ENCODE results near the gene IL36G. TPM values are rescaled to one million over a fixed set of nuclear protein-coding genes. Genes with fewer than 3 reads are reported as not detected.

Gene IL36G
- total RNA-seq, 5 donors from 2014 or later (not counting 1 experiment from before 2014, with no cell fraction given), result not detected

DNA sequence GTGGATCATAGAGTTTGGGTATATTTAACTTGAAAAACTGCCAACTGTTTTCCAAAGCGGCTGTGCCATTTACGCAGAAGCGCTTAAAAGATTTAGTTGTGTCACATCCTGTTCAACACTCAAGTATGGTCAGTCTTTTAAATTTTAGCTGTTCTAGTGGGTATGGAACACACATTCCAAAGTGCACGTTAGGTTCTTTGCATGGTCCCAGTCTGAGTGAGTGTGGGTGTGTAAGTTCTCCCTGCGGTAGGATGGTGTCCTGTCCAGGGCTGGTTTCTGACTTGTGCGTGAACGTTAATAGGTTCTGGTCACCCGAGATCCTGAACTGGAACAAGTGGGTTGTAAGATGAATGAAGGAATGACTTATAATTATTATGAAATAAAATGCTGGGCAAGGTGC is 28.4 kb upstream of the IL36G start:
- Mint-ChIP-seq H3K36me3 (no peaks in the 10 kb centered on the region), H3K27me3 (peaks cover 0 to 26% of the 10 kb centered on the region in 2 donors), H3K4me3 (no peak overlapping the region), H3K27ac (no peak overlapping the region), H3K9me3 (peaks cover 0 to 3% (median 0%) of the 10 kb centered on the region in 3 donors), H3K4me1 (no peaks in the 10 kb centered on the region)
- H3K27me3 ChIP-seq (replicated peaks in 1 of 2; ENCODE audit: control insufficient read depth in 2 of 2, extremely low read depth in 1 of 2, insufficient read depth in 2 of 2, low read length in 1 of 2), result peaks cover 0 to 6% of the 10 kb centered on the region in 2 experiments
- WGBS (ENCODE audit: insufficient coverage), result 93% methylated on average over 5 of the region's 8 CpGs
- H3K4me3 ChIP-seq (ENCODE audit: control insufficient read depth in 1 of 2, extremely low read depth in 1 of 2, low read length in 1 of 2), result no peak overlapping the region
- no peak for DNase-seq
- POLR2A ChIA-PET, result no interaction called here
- no peaks in the 10 kb centered on the region for H3K9me3 ChIP-seq
- no peak overlapping the region for H3K27ac ChIP-seq (ENCODE audit: low read length)
- ATAC-seq (replicated peaks in 1 of 4), result no peak
- no peaks in the 10 kb centered on the region for H3K4me1 ChIP-seq (ENCODE audit: control insufficient read depth in 1 of 2, extremely low read depth in 1 of 2, insufficient read depth in 2 of 2, low read length in 2 of 2)
- no peaks in the 10 kb centered on the region for H3K36me3 ChIP-seq (ENCODE audit: control insufficient read depth in 2 of 2, extremely low read depth in 1 of 2, insufficient read depth in 1 of 2, low read length in 1 of 2)
- CTCF ChIA-PET, result interaction anchor here in 1 of 2 donors (1.0 kb wide), 1 partner anchor 201 kb away, joined by 3 read pairs; no protein-coding TSS in a partner anchor

DNA sequence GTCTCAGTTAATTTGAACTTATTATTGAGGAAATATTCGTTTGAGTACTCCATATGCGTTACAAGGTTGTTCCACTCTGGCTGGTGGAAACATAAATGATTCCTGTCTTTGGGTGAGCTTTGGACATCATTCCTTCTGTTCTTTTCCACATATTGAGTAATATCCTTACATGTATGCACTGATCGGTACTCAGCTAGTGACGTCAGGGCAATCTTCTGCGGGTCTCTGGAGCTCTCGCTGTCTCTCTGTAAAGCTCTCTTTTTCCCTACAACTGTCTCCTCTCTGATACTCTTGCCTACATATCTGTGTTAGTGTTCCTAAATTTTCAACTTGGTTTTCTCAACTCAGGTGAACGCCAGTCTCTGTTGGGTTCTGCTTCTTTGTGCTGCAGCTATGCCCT is 23.4 kb upstream of the IL36G start:
- Mint-ChIP-seq H3K9me3 (peaks cover 0 to 3% (median 0%) of the 10 kb centered on the region in 3 donors), H3K4me1 (no peaks in the 10 kb centered on the region), H3K27ac (no peak overlapping the region), H3K36me3 (no peaks in the 10 kb centered on the region), H3K4me3 (no peak overlapping the region), H3K27me3 (peaks cover 0 to 24% of the 10 kb centered on the region in 2 donors)
- Histone ChIP-seq H3K27me3 (replicated peaks in 1 of 2; ENCODE audit: control insufficient read depth in 2 of 2, extremely low read depth in 1 of 2, insufficient read depth in 2 of 2, low read length in 1 of 2) (peaks cover 0 to 17% of the 10 kb centered on the region in 2 experiments), H3K36me3 (ENCODE audit: control insufficient read depth in 2 of 2, extremely low read depth in 1 of 2, insufficient read depth in 1 of 2, low read length in 1 of 2) (no peaks in the 10 kb centered on the region), H3K4me3 (ENCODE audit: control insufficient read depth in 1 of 2, extremely low read depth in 1 of 2, low read length in 1 of 2) (no peak overlapping the region), H3K4me1 (ENCODE audit: control insufficient read depth in 1 of 2, extremely low read depth in 1 of 2, insufficient read depth in 2 of 2, low read length in 2 of 2) (no peaks in the 10 kb centered on the region), H3K27ac (ENCODE audit: low read length) (no peak overlapping the region), H3K9me3 (no peaks in the 10 kb centered on the region)
- DNase-seq (no peak), ATAC-seq (replicated peaks in 1 of 4) (no peak)
- 90% methylated on average over 2 of the region's 7 CpGs for WGBS (ENCODE audit: insufficient coverage)
- POLR2A ChIA-PET, result interaction anchor here in 1 of 2 donors (0.5 kb wide), 1 partner anchor 874 kb away, joined by 3 read pairs; no protein-coding TSS in a partner anchor
- CTCF ChIA-PET, result interaction anchor here in 1 of 2 donors (0.6 kb wide), 1 partner anchor 76 kb away, joined by 3 read pairs; no protein-coding TSS in a partner anchor

DNA sequence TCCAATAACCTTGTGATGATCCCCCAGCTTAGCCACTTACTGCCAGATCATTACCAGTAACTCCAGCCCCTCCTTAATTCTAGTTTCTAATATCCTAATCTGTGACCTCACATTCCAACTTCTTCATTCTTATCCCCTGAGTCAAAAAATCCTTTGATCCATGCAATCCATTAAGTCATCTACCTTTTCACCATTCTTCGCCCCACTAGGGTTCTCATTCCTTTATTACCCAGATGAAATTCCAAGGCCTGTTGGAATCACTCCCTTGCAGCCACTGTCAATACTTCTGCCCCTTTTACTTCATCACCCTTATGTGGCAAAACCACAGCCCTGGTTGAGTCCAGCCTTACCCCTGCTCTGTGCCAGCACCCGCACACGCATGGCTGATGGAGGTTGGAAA is 20.3 kb upstream of the IL36G start:
- CTCF ChIA-PET, result no interaction called here
- Histone ChIP-seq H3K27ac (ENCODE audit: low read length) (no peak overlapping the region), H3K36me3 (ENCODE audit: control insufficient read depth in 2 of 2, extremely low read depth in 1 of 2, insufficient read depth in 1 of 2, low read length in 1 of 2) (no peaks in the 10 kb centered on the region), H3K4me1 (ENCODE audit: control insufficient read depth in 1 of 2, extremely low read depth in 1 of 2, insufficient read depth in 2 of 2, low read length in 2 of 2) (no peaks in the 10 kb centered on the region), H3K27me3 (replicated peaks in 1 of 2; ENCODE audit: control insufficient read depth in 2 of 2, extremely low read depth in 1 of 2, insufficient read depth in 2 of 2, low read length in 1 of 2) (peaks cover 0 to 11% of the 10 kb centered on the region in 2 experiments), H3K9me3 (no peaks in the 10 kb centered on the region), H3K4me3 (ENCODE audit: control insufficient read depth in 1 of 2, extremely low read depth in 1 of 2, low read length in 1 of 2) (no peak overlapping the region)
- no peaks in the 10 kb centered on the region for H3K36me3 Mint-ChIP-seq
- ATAC-seq (replicated peaks in 1 of 4) (no peak), DNase-seq (no peak)
- WGBS (ENCODE audit: insufficient coverage), result 100% methylated on average over 2 of the region's 3 CpGs
- no peak overlapping the region for H3K4me3 Mint-ChIP-seq
- peaks cover 0 to 6% of the 10 kb centered on the region in 2 donors for H3K27me3 Mint-ChIP-seq
- H3K27ac Mint-ChIP-seq, result no peak overlapping the region
- no peaks in the 10 kb centered on the region for H3K4me1 Mint-ChIP-seq
- POLR2A ChIA-PET, result no interaction called here
- no peaks in the 10 kb centered on the region for H3K9me3 Mint-ChIP-seq

DNA sequence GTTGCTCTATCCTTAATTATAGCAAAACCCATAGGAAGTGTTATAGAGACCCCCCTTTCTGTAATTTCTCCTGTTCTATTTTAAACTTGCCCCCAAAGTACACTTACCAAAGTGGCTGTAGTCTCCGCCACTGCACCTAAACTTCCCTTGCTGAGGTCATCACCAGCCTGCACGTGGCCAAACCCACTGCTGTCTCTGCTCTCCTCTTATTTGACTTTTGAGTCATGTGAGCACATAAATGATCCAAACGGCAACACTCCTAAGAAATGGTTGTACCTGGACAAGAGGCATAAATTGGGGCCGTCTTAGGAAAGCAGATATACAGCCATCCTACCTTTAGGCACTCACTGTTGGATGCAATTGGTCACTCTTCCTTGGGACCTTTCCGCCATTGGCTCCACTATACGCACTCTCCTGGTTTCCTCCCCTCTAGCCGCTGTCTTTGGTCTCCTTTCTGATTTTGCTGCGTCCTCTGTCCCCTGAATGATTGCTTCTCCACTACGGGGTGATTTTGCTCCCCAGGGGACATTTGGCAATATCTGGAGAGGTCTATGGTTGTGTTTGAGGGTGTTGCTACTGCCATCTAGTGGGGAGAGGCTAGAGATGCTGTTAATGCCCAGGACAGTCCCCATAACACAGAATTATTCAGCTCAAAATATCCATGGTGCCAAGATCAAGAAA is 19.2 kb upstream of the IL36G start:
- H3K4me1 Mint-ChIP-seq, result no peaks in the 10 kb centered on the region
- H3K9me3 Mint-ChIP-seq, result no peaks in the 10 kb centered on the region
- POLR2A ChIA-PET, result no interaction called here
- DNase-seq, result peak in 24 of 35 experiments; percentile 4 to 76 (median 14)
- peaks cover 0 to 5% of the 10 kb centered on the region in 2 donors for H3K27me3 Mint-ChIP-seq
- Histone ChIP-seq H3K36me3 (ENCODE audit: control insufficient read depth in 2 of 2, extremely low read depth in 1 of 2, insufficient read depth in 1 of 2, low read length in 1 of 2) (no peaks in the 10 kb centered on the region), H3K4me3 (ENCODE audit: control insufficient read depth in 1 of 2, extremely low read depth in 1 of 2, low read length in 1 of 2) (no peak overlapping the region), H3K27me3 (replicated peaks in 1 of 2; ENCODE audit: control insufficient read depth in 2 of 2, extremely low read depth in 1 of 2, insufficient read depth in 2 of 2, low read length in 1 of 2) (peaks cover 0 to 11% of the 10 kb centered on the region in 2 experiments), H3K27ac (ENCODE audit: low read length) (no peak overlapping the region), H3K9me3 (no peaks in the 10 kb centered on the region), H3K4me1 (ENCODE audit: control insufficient read depth in 1 of 2, extremely low read depth in 1 of 2, insufficient read depth in 2 of 2, low read length in 2 of 2) (no peaks in the 10 kb centered on the region)
- ATAC-seq (replicated peaks in 1 of 4), result peak; percentile 63 to 79 (median 70)
- WGBS (ENCODE audit: insufficient coverage), result 46% methylated on average over 6 of the region's 9 CpGs
- no peaks in the 10 kb centered on the region for H3K36me3 Mint-ChIP-seq
- no peak overlapping the region for H3K27ac Mint-ChIP-seq
- H3K4me3 Mint-ChIP-seq, result no peak overlapping the region
- CTCF ChIA-PET, result interaction anchor here in 1 of 2 donors (1.0 to 1.6 kb wide), 2 partner anchors 17 to 208 kb away, joined by 4 to 11 read pairs; no protein-coding TSS in a partner anchor

DNA sequence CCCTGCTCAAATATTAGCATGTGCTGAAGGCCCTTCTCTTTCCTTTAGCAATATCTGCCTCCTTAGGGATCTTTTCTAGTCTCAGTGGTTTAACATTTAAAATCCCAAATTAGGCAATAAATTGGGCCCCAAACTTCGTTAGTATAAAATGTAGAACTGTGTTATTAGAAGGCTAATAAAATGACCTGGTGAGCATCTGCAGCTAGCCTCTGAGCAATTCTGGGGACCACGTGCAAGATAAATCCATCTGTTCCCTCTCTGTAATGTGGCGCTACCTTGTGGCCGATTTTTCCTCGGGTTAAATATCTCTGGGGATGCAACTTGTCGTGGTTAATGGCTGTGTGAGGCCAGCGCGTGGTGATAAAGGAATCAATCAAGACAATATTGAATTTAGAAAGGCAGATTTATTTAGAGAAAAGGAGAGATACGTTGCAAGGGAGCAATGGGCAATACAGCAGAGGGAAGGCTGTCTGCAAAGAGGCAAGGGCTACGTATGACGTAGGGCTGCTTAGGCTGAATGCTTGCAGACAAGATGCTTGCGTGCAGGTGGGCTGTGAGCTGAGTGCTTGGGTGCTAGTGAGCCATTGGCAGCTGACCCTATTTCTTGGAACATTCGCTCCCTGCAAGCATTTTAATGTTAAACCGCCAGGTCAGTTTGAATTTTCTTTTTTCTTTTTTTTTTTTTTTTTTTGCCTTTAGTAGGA is 18.5 kb upstream of the IL36G start:
- WGBS (ENCODE audit: insufficient coverage), result 78% methylated on average over 13 of the region's 14 CpGs
- Mint-ChIP-seq H3K27ac (no peak overlapping the region), H3K36me3 (no peaks in the 10 kb centered on the region), H3K4me3 (no peak overlapping the region), H3K9me3 (no peaks in the 10 kb centered on the region), H3K27me3 (peaks cover 0 to 3% of the 10 kb centered on the region in 2 donors), H3K4me1 (no peaks in the 10 kb centered on the region)
- H3K27ac ChIP-seq (ENCODE audit: low read length), result no peak overlapping the region
- no peaks in the 10 kb centered on the region for H3K4me1 ChIP-seq (ENCODE audit: control insufficient read depth in 1 of 2, extremely low read depth in 1 of 2, insufficient read depth in 2 of 2, low read length in 2 of 2)
- no peak overlapping the region for H3K4me3 ChIP-seq (ENCODE audit: control insufficient read depth in 1 of 2, extremely low read depth in 1 of 2, low read length in 1 of 2)
- CTCF ChIA-PET, result interaction anchor here (0.6 to 1.6 kb wide), 4 partner anchors 18 to 209 kb away, joined by 3 to 11 read pairs (median 5); no protein-coding TSS in a partner anchor
- POLR2A ChIA-PET, result interaction anchor here in 1 of 2 donors (0.6 kb wide), 1 partner anchor 38 kb away, joined by 3 read pairs; no protein-coding TSS in a partner anchor
- H3K27me3 ChIP-seq (replicated peaks in 1 of 2; ENCODE audit: control insufficient read depth in 2 of 2, extremely low read depth in 1 of 2, insufficient read depth in 2 of 2, low read length in 1 of 2), result peaks cover 0 to 11% of the 10 kb centered on the region in 2 experiments
- H3K9me3 ChIP-seq, result no peaks in the 10 kb centered on the region
- DNase-seq, result no peak
- ATAC-seq (replicated peaks in 1 of 4), result no peak
- H3K36me3 ChIP-seq (ENCODE audit: control insufficient read depth in 2 of 2, extremely low read depth in 1 of 2, insufficient read depth in 1 of 2, low read length in 1 of 2), result no peaks in the 10 kb centered on the region

DNA sequence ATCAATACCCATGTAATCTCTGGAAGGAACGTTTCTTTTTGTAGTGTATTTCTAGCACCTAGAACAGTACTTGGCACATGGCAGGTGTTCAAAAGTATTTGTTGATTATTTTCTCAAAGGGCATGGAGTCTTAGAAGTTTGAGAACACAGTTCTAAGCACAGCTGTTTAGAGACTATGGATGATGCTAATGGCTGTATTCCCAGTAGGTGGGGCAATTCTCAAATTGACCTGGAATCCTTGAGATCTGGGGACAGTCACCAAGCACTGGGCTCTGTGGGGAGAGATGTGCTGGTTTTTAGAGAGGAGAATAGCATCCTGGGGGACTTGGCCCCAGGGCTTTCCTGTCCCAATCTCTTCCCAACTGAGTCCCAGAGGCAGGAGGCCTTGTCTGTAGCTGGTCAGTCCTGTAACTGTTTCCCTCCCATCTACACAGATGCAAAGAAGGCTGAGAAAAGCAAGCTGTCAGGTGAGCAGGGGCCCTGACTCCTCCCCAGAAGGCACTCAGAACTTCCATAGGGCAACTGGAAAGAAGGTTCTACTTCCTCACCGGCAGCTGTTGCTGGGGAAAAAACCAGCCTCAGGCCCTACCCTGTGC is 17.5 kb upstream of the IL36G start:
- Histone ChIP-seq H3K27me3 (replicated peaks in 1 of 2; ENCODE audit: control insufficient read depth in 2 of 2, extremely low read depth in 1 of 2, insufficient read depth in 2 of 2, low read length in 1 of 2) (peaks cover 0 to 9% of the 10 kb centered on the region in 2 experiments), H3K27ac (ENCODE audit: low read length) (no peak overlapping the region), H3K9me3 (no peaks in the 10 kb centered on the region), H3K36me3 (ENCODE audit: control insufficient read depth in 2 of 2, extremely low read depth in 1 of 2, insufficient read depth in 1 of 2, low read length in 1 of 2) (no peaks in the 10 kb centered on the region), H3K4me3 (ENCODE audit: control insufficient read depth in 1 of 2, extremely low read depth in 1 of 2, low read length in 1 of 2) (no peak overlapping the region), H3K4me1 (ENCODE audit: control insufficient read depth in 1 of 2, extremely low read depth in 1 of 2, insufficient read depth in 2 of 2, low read length in 2 of 2) (no peaks in the 10 kb centered on the region)
- no peak for DNase-seq
- POLR2A ChIA-PET, result no interaction called here
- no peaks in the 10 kb centered on the region for H3K36me3 Mint-ChIP-seq
- no peak for ATAC-seq (replicated peaks in 1 of 4)
- CTCF ChIA-PET, result interaction anchor here in 1 of 2 donors (1.1 kb wide), 2 partner anchors 29 to 177 kb away, joined by 3 read pairs; no protein-coding TSS in a partner anchor
- 100% methylated on average over 1 of the region's 2 CpGs for WGBS (ENCODE audit: insufficient coverage)
- H3K27me3 Mint-ChIP-seq, result no peaks in the 10 kb centered on the region
- no peak overlapping the region for H3K4me3 Mint-ChIP-seq
- no peak overlapping the region for H3K27ac Mint-ChIP-seq
- H3K9me3 Mint-ChIP-seq, result no peaks in the 10 kb centered on the region
- H3K4me1 Mint-ChIP-seq, result no peaks in the 10 kb centered on the region

Measured in T-cell (primary cell).